HepG2 (cell line): ENCODE measurements around the gene PTMA. TPM values are rescaled to one million over a fixed set of nuclear protein-coding genes. Genes with fewer than 3 reads are reported as not detected.

ENCODE experiments used
- ARID5B ChIP-seq: IDR thresholded peaks from 2 replicates; pipeline ENCODE4 v1.4.0; 2020; ENCODE audit warnings: mild to moderate bottlenecking, missing genetic modification reagents
- CHCHD3 ChIP-seq: sonication (generic); formaldehyde crosslinking; IDR thresholded peaks from 2 replicates; pipeline ENCODE4 v1.8.0; 2022; ENCODE audit warnings: mild to moderate bottlenecking, missing genetic modification reagents, moderate library complexity
- E2F1 ChIP-seq: sonication (generic); formaldehyde crosslinking; IDR thresholded peaks from 2 replicates; pipeline ENCODE4 v1.5.0; 2020; ENCODE audit warnings: missing genetic modification reagents
- KDM2A ChIP-seq: sonication (generic); formaldehyde crosslinking; IDR thresholded peaks from 2 replicates; pipeline ENCODE4 v1.4.0; 2020; ENCODE audit warnings: low read depth, missing genetic modification reagents, borderline replicate concordance
- NRL ChIP-seq: sonication (generic); formaldehyde crosslinking; IDR thresholded peaks from 2 replicates; pipeline ENCODE4 v1.5.0; 2020; ENCODE audit warnings: missing genetic modification reagents, mild to moderate bottlenecking, moderate library complexity, borderline replicate concordance
- RAD21 ChIP-seq: fragments of 450-650 bp; formaldehyde crosslinking; IDR thresholded peaks from 2 replicates; pipeline ENCODE4 v1.5.0; 2020; ENCODE audit warnings: mild to moderate bottlenecking
- SKI ChIP-seq: fragments of 450-650 bp; IDR thresholded peaks from one replicate; pipeline ENCODE4 v1.6.1; 2018; ENCODE audit warnings: mild to moderate bottlenecking; ENCODE audit not compliant: partially characterized antibody
- TCF7 ChIP-seq: sonication (generic); IDR thresholded peaks from 2 replicates; pipeline ENCODE4 v1.6.1; 2016; ENCODE audit warnings: antibody characterized with exemption, low read depth
- TOPORS ChIP-seq: sonication (generic); formaldehyde crosslinking; IDR thresholded peaks from 2 replicates; pipeline ENCODE4 v1.8.0; 2023; ENCODE audit warnings: mild to moderate bottlenecking, missing genetic modification reagents
- ZFP36L2 ChIP-seq: sonication (generic); formaldehyde crosslinking; IDR thresholded peaks from 2 replicates; pipeline ENCODE4 v1.4.0; 2020; ENCODE audit warnings: missing genetic modification reagents
- ZMYM3 ChIP-seq: sonication (generic); formaldehyde crosslinking; IDR thresholded peaks from 2 replicates; pipeline ENCODE4 v1.5.1; 2020; ENCODE audit warnings: mild to moderate bottlenecking, missing genetic modification reagents
- ZNF12 ChIP-seq: sonication (generic); formaldehyde crosslinking; IDR thresholded peaks from 2 replicates; pipeline ENCODE4 v1.5.0; 2020; ENCODE audit warnings: missing genetic modification reagents
- ZNF230 ChIP-seq: sonication (generic); formaldehyde crosslinking; IDR thresholded peaks from 2 replicates; pipeline ENCODE4 v1.4.0; 2020; ENCODE audit warnings: mild to moderate bottlenecking, missing genetic modification reagents
- ZNF333 ChIP-seq: sonication (generic); formaldehyde crosslinking; IDR thresholded peaks from 2 replicates; pipeline ENCODE4 v1.4.0; 2020; ENCODE audit warnings: mild to moderate bottlenecking, missing genetic modification reagents, borderline replicate concordance
- ZNF703 ChIP-seq: sonication (generic); formaldehyde crosslinking; IDR thresholded peaks from 2 replicates; pipeline ENCODE4 v1.5.1; 2020; ENCODE audit warnings: missing genetic modification reagents, mild to moderate bottlenecking, moderate library complexity, borderline replicate concordance
- ZNF747 ChIP-seq: sonication (generic); formaldehyde crosslinking; IDR thresholded peaks from 2 replicates; pipeline ENCODE4 v1.8.1; 2023; ENCODE audit warnings: missing genetic modification reagents, mild to moderate bottlenecking, borderline replicate concordance
- ZNF761 ChIP-seq: sonication (generic); formaldehyde crosslinking; conservative IDR thresholded peaks from 2 replicates; pipeline ENCODE4 v1.4.0; 2020; ENCODE audit warnings: mild to moderate bottlenecking, missing genetic modification reagents
- polyA plus RNA-seq, 8 experiments: library from polyadenylated mRNA; depleted of rRNA in 3 of 8; stranded (reverse) in 7 of 8; unstranded in 1 of 8; fragments of >200 nt; fragmentation: Illumina TruSeq in 4 of 8; extraction: Trizol in 4 of 8; gene quantifications; 2 replicates each; pipeline versions ENCODE4 v1.2.1 to v1.2.3, GENCODE V29; 2011 to 2016; ENCODE audit warnings: low read depth in 4 of 8, missing spikeins in 1 of 8, mixed read lengths in 1 of 8; ENCODE audit not compliant: insufficient read depth in 1 of 8
- total RNA-seq, 5 experiments: library from RNA; depleted of rRNA; stranded (reverse); fragments of >200 nt; fragmentation: Illumina TruSeq; extraction: Trizol; gene quantifications; 2 replicates each; pipeline ENCODE4 v1.2.3, GENCODE V29; 2016; ENCODE audit warnings: low read depth in 1 of 5
- TF ChIP-seq, protein P1 (sequence below): sonication (generic); formaldehyde crosslinking; IDR thresholded peaks from 2 replicates; pipeline ENCODE4 v1.5.1; 2020; ENCODE audit warnings: missing genetic modification reagents, mild to moderate bottlenecking, borderline replicate concordance

The PTMA gene
- total and polyA plus RNA-seq, 2 of the 13 experiments (the other 11 are each of a cell fraction or from before 2014, with no cell fraction given), result 190 to 1,086 TPM

DNA sequence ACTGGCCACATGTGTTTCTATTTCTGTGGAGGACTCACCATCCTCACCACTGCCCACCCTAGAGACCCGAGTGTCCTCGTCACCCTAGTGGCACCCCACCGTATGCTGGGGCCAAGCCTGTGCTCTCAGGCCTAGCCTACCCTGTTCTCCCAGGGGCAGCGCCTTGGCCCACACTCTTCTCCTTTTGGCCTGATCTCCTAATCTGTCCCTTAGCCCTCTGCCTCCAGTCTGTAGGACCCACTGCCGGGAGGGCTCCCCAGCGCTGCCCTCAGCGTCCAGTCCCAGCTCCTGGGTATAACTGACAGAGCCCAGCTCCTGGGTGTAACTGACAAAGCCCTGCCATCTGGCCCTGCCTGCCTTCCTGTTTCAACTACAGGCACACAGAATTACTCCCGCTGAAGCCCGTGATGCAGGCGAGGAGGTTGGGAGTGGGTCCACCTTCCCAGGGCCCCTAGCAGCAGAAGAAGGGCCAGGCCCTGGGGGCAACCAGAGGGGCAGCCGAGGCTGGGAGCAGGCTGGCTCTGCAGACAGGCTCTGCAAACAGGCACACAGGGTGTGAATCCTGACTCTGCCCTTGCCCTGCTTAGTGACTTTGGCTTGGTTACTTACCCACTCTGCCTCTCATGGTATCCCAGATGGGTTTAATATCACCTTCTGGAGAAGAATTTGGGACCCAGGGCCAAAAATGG, 25.6 kb upstream of the PTMA start (continued):
- TF ChIP-seq E2F1 (CRISPR knock-in tag) (no peak), TCF7 (no peak), ZNF761 (CRISPR knock-in tag) (no peak), ZNF333 (CRISPR knock-in tag) (peak; percentile 46; the same call in 1 of the 2 replicates), ZNF12 (no peak), ZNF703 (no peak), CHCHD3 (CRISPR knock-in tag) (no peak), ZNF747 (CRISPR knock-in tag) (no peak), ZMYM3 (CRISPR knock-in tag) (0 out of 2 replicates have a peak, but pooled peaks have one; percentile 15), ARID5B (CRISPR knock-in tag) (no peak), NRL (CRISPR knock-in tag) (peak; percentile 68; the same call in 1 of the 2 replicates), SKI (no peak), KDM2A (CRISPR knock-in tag) (0 out of 2 replicates have a peak, but pooled peaks have one; percentile 35), TOPORS (CRISPR knock-in tag) (0 out of 2 replicates have a peak, but pooled peaks have one; percentile 31), RAD21 (CRISPR knock-in tag) (no peak), ZNF230 (CRISPR knock-in tag) (no peak), ZFP36L2 (CRISPR knock-in tag) (no peak)
- TF ChIP-seq, protein P1, sequence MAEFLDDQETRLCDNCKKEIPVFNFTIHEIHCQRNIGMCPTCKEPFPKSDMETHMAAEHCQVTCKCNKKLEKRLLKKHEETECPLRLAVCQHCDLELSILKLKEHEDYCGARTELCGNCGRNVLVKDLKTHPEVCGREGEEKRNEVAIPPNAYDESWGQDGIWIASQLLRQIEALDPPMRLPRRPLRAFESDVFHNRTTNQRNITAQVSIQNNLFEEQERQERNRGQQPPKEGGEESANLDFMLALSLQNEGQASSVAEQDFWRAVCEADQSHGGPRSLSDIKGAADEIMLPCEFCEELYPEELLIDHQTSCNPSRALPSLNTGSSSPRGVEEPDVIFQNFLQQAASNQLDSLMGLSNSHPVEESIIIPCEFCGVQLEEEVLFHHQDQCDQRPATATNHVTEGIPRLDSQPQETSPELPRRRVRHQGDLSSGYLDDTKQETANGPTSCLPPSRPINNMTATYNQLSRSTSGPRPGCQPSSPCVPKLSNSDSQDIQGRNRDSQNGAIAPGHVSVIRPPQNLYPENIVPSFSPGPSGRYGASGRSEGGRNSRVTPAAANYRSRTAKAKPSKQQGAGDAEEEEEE (CRISPR knock-in tag), result no peak
